ENCODE measurements around the gene RUNX1. TPM values are rescaled to one million over a fixed set of nuclear protein-coding genes. Genes with fewer than 3 reads are reported as not detected.

RUNX1 gene
- polyA plus RNA-seq, 3 donors = 6.2 to 49.7 (median 8.7) TPM

DNA sequence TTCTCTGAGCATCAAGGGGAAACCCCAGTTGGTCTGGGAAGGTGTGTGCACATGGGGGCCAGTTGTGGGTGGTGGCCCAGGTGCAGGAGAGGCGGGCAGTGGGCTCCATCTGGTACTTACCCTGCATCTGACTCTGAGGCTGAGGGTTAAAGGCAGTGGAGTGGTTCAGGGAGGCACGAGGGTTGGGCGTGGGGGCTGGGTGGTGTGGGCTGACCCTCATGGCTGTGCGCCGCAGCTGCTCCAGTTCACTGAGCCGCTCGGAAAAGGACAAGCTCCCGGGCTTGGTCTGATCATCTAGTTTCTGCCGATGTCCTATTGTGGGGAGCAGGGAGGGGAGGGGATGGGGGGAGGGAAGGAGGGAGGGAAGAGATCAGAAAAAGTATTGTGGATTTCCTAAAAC is 214.8 kb downstream of the RUNX1 start:
- peaks cover 24 to 64% of the 10 kb centered on the region in 2 donors for H3K36me3 ChIP-seq (replicated peaks in 1 of 2; ENCODE audit: control insufficient read depth in 1 of 2, insufficient read depth in 2 of 2, low read length in 2 of 2)
- no peaks in the 10 kb centered on the region for H3K27me3 ChIP-seq (ENCODE audit: control insufficient read depth in 2 of 2, insufficient read depth in 2 of 2, low read length in 2 of 2)
- H3K9ac ChIP-seq (ENCODE audit: insufficient read depth, low read length, poor library complexity, severe bottlenecking) = no peak overlapping the region
- peaks cover 59 to 78% of the 10 kb centered on the region in 2 donors for H3K4me1 ChIP-seq (ENCODE audit: control insufficient read depth in 1 of 2, insufficient read depth in 2 of 2, low read length in 2 of 2)
- H3K27ac Mint-ChIP-seq = peak overlapping the region in 3 of 7 donors; percentile 65 to 97 (median 95)
- H3K27me3 Mint-ChIP-seq (ENCODE audit: low read depth in 3 of 3) = peaks cover 0 to 2% (median 0%) of the 10 kb centered on the region in 3 donors
- intact Hi-C loops (cut with micrococcal nuclease) = no loop called here
- WGBS (ENCODE audit: insufficient coverage) = 100% methylated on average over 5 of the region's 9 CpGs
- no peaks in the 10 kb centered on the region for H3K9me3 ChIP-seq (replicated peaks in 1 of 2; ENCODE audit: control insufficient read depth in 1 of 2, insufficient read depth in 1 of 2, low read length in 2 of 2)
- H3K27ac ChIP-seq (ENCODE audit: low read depth in 1 of 2, low read length in 2 of 2) = peak overlapping the region; percentile 81 to 89
- DNase-seq = no peak
- H3K4me3 Mint-ChIP-seq = no peak overlapping the region
- H3K4me2 ChIP-seq (replicated peaks; ENCODE audit: extremely low read depth, low read length, poor library complexity, severe bottlenecking) = no peak overlapping the region
- H3K79me2 ChIP-seq (ENCODE audit: insufficient read depth, low read length) = peaks cover 76% of the 10 kb centered on the region
- peaks cover 64% of the 10 kb centered on the region for H3K4me1 Mint-ChIP-seq
- H3K9me3 Mint-ChIP-seq = no peaks in the 10 kb centered on the region
- peaks cover 17% of the 10 kb centered on the region for H4K20me1 ChIP-seq (ENCODE audit: insufficient read depth, low read length)
- peaks cover 62 to 64% of the 10 kb centered on the region in 2 donors for H3K36me3 Mint-ChIP-seq
- H2AFZ ChIP-seq (ENCODE audit: insufficient read depth, low read depth, low read length, poor library complexity, severe bottlenecking) = no peak overlapping the region
- no peak overlapping the region for H3K4me3 ChIP-seq (replicated peaks in 1 of 3; ENCODE audit: low read depth in 2 of 3, low read length in 3 of 3)
- TF ChIP-seq, protein P1, sequence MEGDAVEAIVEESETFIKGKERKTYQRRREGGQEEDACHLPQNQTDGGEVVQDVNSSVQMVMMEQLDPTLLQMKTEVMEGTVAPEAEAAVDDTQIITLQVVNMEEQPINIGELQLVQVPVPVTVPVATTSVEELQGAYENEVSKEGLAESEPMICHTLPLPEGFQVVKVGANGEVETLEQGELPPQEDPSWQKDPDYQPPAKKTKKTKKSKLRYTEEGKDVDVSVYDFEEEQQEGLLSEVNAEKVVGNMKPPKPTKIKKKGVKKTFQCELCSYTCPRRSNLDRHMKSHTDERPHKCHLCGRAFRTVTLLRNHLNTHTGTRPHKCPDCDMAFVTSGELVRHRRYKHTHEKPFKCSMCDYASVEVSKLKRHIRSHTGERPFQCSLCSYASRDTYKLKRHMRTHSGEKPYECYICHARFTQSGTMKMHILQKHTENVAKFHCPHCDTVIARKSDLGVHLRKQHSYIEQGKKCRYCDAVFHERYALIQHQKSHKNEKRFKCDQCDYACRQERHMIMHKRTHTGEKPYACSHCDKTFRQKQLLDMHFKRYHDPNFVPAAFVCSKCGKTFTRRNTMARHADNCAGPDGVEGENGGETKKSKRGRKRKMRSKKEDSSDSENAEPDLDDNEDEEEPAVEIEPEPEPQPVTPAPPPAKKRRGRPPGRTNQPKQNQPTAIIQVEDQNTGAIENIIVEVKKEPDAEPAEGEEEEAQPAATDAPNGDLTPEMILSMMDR (IDR thresholded peaks at IDR 0.05) = no peak

GRCh38 chr21:34833465-34833864 is 215.6 kb downstream of the RUNX1 start:
- Histone ChIP-seq H3K27me3 (ENCODE audit: control insufficient read depth in 2 of 2, insufficient read depth in 2 of 2, low read length in 2 of 2) (no peaks in the 10 kb centered on the region), H3K36me3 (replicated peaks in 1 of 2; ENCODE audit: control insufficient read depth in 1 of 2, insufficient read depth in 2 of 2, low read length in 2 of 2) (peaks cover 30 to 64% of the 10 kb centered on the region in 2 donors), H3K4me1 (ENCODE audit: control insufficient read depth in 1 of 2, insufficient read depth in 2 of 2, low read length in 2 of 2) (peaks cover 62 to 84% of the 10 kb centered on the region in 2 donors), H3K4me3 (replicated peaks in 1 of 3; ENCODE audit: low read depth in 2 of 3, low read length in 3 of 3) (no peak overlapping the region), H3K9ac (ENCODE audit: insufficient read depth, low read length, poor library complexity, severe bottlenecking) (no peak overlapping the region), H4K20me1 (ENCODE audit: insufficient read depth, low read length) (peaks cover 15% of the 10 kb centered on the region), H3K27ac (ENCODE audit: low read depth in 1 of 2, low read length in 2 of 2) (no peak overlapping the region), H3K4me2 (replicated peaks; ENCODE audit: extremely low read depth, low read length, poor library complexity, severe bottlenecking) (no peak overlapping the region), H3K79me2 (ENCODE audit: insufficient read depth, low read length) (peaks cover 83% of the 10 kb centered on the region), H3K9me3 (replicated peaks in 1 of 2; ENCODE audit: control insufficient read depth in 1 of 2, insufficient read depth in 1 of 2, low read length in 2 of 2) (no peaks in the 10 kb centered on the region), H2AFZ (ENCODE audit: insufficient read depth, low read depth, low read length, poor library complexity, severe bottlenecking) (no peak overlapping the region)
- DNase-seq = no peak
- intact Hi-C loops (cut with micrococcal nuclease) = no loop called here
- H3K4me3 Mint-ChIP-seq = no peak overlapping the region
- H3K4me1 Mint-ChIP-seq = peaks cover 63% of the 10 kb centered on the region
- no peaks in the 10 kb centered on the region for H3K9me3 Mint-ChIP-seq
- TF ChIP-seq, protein P1 (IDR thresholded peaks at IDR 0.05) = no peak
- peaks cover 0 to 2% (median 0%) of the 10 kb centered on the region in 3 donors for H3K27me3 Mint-ChIP-seq (ENCODE audit: low read depth in 3 of 3)
- H3K27ac Mint-ChIP-seq = peak overlapping the region in 4 of 7 donors; percentile 36 to 77 (median 56)
- peaks cover 62 to 66% of the 10 kb centered on the region in 2 donors for H3K36me3 Mint-ChIP-seq
- WGBS (ENCODE audit: insufficient coverage) = no CpG with 5 or more reads among the region's 5 CpGs
